Panc1 (cell line): ENCODE data around the gene ZBTB12.

ENCODE experiments used
- CTCF ChIP-seq: fragments of 450-650 bp; IDR thresholded peaks from 2 replicates; pipeline ENCODE4 v1.5.1; 2017; ENCODE audit warnings: mild to moderate bottlenecking
- POLR2AphosphoS5 ChIP-seq: IDR thresholded peaks from 2 replicates; pipeline ENCODE4 v1.6.1; 2012; ENCODE audit warnings: mild to moderate bottlenecking, low read depth, low read length, moderate library complexity

GRCh38 chr6:31850765-31851484 lies 51.0 kb downstream of the ZBTB12 start:
- no peak for TF ChIP-seq CTCF
- no peak for TF ChIP-seq POLR2AphosphoS5
